Activated T-cell treated with anti-CD3 and anti-CD28 coated beads, Interleukin-2, amount 50 U/mL, for 72 hours (primary cell): Measurements from ENCODE around the gene MSANTD2. TPM values are rescaled to one million over a fixed set of nuclear protein-coding genes. Genes with fewer than 3 reads are reported as not detected.

Experiments
- ATAC-seq, 2 donors: fragments of 150-1000 bp; cut with Tn5 transposase; replicated peaks in 1 of 2; 2 replicates each; pipeline ENCODE4 v1.10.0; 2021; ENCODE audit warnings: moderate library complexity in 2 of 2, mild to moderate bottlenecking in 1 of 2
- DNase-seq, 2 donors: peaks; one replicate each; pipeline ENCODE4 v3.0.0; 2021 to 2022; ENCODE audit warnings: mixed read lengths in 1 of 2
- H3K27ac Mint-ChIP-seq: one replicate; pipeline ENCODE4 v1.8.0; 2022; ENCODE audit warnings: mild to moderate bottlenecking, moderate library complexity, mixed read lengths
- H3K27me3 Mint-ChIP-seq: one replicate; pipeline ENCODE4 v1.8.0; 2022; ENCODE audit warnings: low read depth, mixed read lengths
- H3K36me3 Mint-ChIP-seq, 2 donors: one replicate each; pipeline ENCODE4 v1.8.0; 2022; ENCODE audit warnings: mixed read lengths in 2 of 2, mild to moderate bottlenecking in 1 of 2; ENCODE audit not compliant: insufficient read depth in 2 of 2
- H3K4me1 Mint-ChIP-seq: one replicate; pipeline ENCODE4 v1.8.0; 2022; ENCODE audit warnings: low read depth, mixed read lengths
- H3K4me3 Mint-ChIP-seq, 2 donors: one replicate each; pipeline ENCODE4 v1.8.0; 2022; ENCODE audit warnings: mild to moderate bottlenecking in 2 of 2, mixed read lengths in 2 of 2, moderate library complexity in 2 of 2
- H3K9me3 Mint-ChIP-seq, 2 donors: one replicate each; pipeline ENCODE4 v1.8.0; 2022; ENCODE audit warnings: mixed read lengths in 2 of 2
- total RNA-seq, 2 donors: library from RNA; stranded (reverse); gene quantifications; one replicate each; pipeline ENCODE4 v1.2.3, GENCODE V29; 2022

The MSANTD2 gene
- total RNA-seq, 2 donors from 2014 or later: 11.1 to 12.5 TPM

GRCh38 chr11:124807660-124808270 lies 7.6 kb upstream of the MSANTD2 start:
- ATAC-seq (no peak), DNase-seq (no peak)
- Mint-ChIP-seq H3K36me3 (no peaks in the 10 kb centered on the region), H3K4me1 (no peaks in the 10 kb centered on the region), H3K27me3 (peaks cover 14% of the 10 kb centered on the region), H3K9me3 (no peaks in the 10 kb centered on the region), H3K27ac (no peak overlapping the region), H3K4me3 (no peak overlapping the region)

GRCh38 chr11:124807201-124807600 lies 7.0 kb upstream of the MSANTD2 start:
- DNase-seq (no peak), ATAC-seq (no peak)
- Mint-ChIP-seq H3K9me3 (no peaks in the 10 kb centered on the region), H3K4me1 (no peaks in the 10 kb centered on the region), H3K27ac (no peak overlapping the region), H3K27me3 (peaks cover 8% of the 10 kb centered on the region), H3K4me3 (no peak overlapping the region), H3K36me3 (no peaks in the 10 kb centered on the region)

- peaks cover 10% of the 10 kb centered on the region for H3K4me1 Mint-ChIP-seq
- no peak for DNase-seq
- H3K4me3 Mint-ChIP-seq: no peak overlapping the region
Observed at GRCh38 chr11:124804884-124805283, 4.7 kb upstream of the MSANTD2 start.

GRCh38 chr11:124801636-124802312 lies 1.6 kb upstream of the MSANTD2 start:
- H3K4me3 Mint-ChIP-seq: peak overlapping the region; percentile 55 to 82
- ATAC-seq (no peak), DNase-seq (no peak)
- no peak overlapping the region for H3K27ac Mint-ChIP-seq
- no peaks in the 10 kb centered on the region for H3K27me3 Mint-ChIP-seq
- peaks cover 0 to 2% of the 10 kb centered on the region in 2 donors for H3K36me3 Mint-ChIP-seq
- H3K9me3 Mint-ChIP-seq: no peaks in the 10 kb centered on the region
- peaks cover 32% of the 10 kb centered on the region for H3K4me1 Mint-ChIP-seq

More at GRCh38 chr11:124804884-124805283, 4.7 kb upstream of the MSANTD2 start:
- no peaks in the 10 kb centered on the region for H3K9me3 Mint-ChIP-seq
- H3K27ac Mint-ChIP-seq: no peak overlapping the region
- H3K36me3 Mint-ChIP-seq: no peaks in the 10 kb centered on the region
- ATAC-seq: no peak
- no peaks in the 10 kb centered on the region for H3K27me3 Mint-ChIP-seq

- peaks cover 37% of the 10 kb centered on the region for H3K4me1 Mint-ChIP-seq
- peaks cover 0 to 2% of the 10 kb centered on the region in 2 donors for H3K36me3 Mint-ChIP-seq
- DNase-seq: no peak
- H3K9me3 Mint-ChIP-seq: no peaks in the 10 kb centered on the region
- H3K27me3 Mint-ChIP-seq: no peaks in the 10 kb centered on the region
- peak overlapping the region; percentile 82 to 91 for H3K4me3 Mint-ChIP-seq
- ATAC-seq: peak in 1 of 2 donors; percentile 9
- peak overlapping the region; percentile 95 for H3K27ac Mint-ChIP-seq
Observed at GRCh38 chr11:124801014-124801413, 808 bp upstream of the MSANTD2 start.

- peaks cover 0 to 2% of the 10 kb centered on the region in 2 donors for H3K36me3 Mint-ChIP-seq
- H3K4me3 Mint-ChIP-seq: peak overlapping the region; percentile 94 to 97
- ATAC-seq: peak; percentile 57 to 63
- H3K4me1 Mint-ChIP-seq: peaks cover 37% of the 10 kb centered on the region
- peak overlapping the region; percentile 76 for H3K27ac Mint-ChIP-seq
- DNase-seq: peak; percentile 53 to 55
- H3K27me3 Mint-ChIP-seq: no peaks in the 10 kb centered on the region
- no peaks in the 10 kb centered on the region for H3K9me3 Mint-ChIP-seq
Observed at GRCh38 chr11:124799348-124800225, 619 bp downstream of the MSANTD2 start.

- DNase-seq: no peak
Observed at GRCh38 chr11:124798991-124799347, 1.2 kb downstream of the MSANTD2 start.

GRCh38 chr11:124796312-124796711 lies 3.9 kb downstream of the MSANTD2 start:
- H3K27ac Mint-ChIP-seq: no peak overlapping the region
- H3K9me3 Mint-ChIP-seq: no peaks in the 10 kb centered on the region
- no peaks in the 10 kb centered on the region for H3K27me3 Mint-ChIP-seq
- no peak overlapping the region for H3K4me3 Mint-ChIP-seq
- ATAC-seq: no peak
- no peak for DNase-seq
- peaks cover 60% of the 10 kb centered on the region for H3K4me1 Mint-ChIP-seq
- peaks cover 0 to 2% of the 10 kb centered on the region in 2 donors for H3K36me3 Mint-ChIP-seq

More at GRCh38 chr11:124798991-124799347, 1.2 kb downstream of the MSANTD2 start:
- Mint-ChIP-seq H3K9me3 (no peaks in the 10 kb centered on the region), H3K27ac (peak overlapping the region; percentile 76), H3K36me3 (peaks cover 0 to 2% of the 10 kb centered on the region in 2 donors), H3K27me3 (no peaks in the 10 kb centered on the region), H3K4me3 (peak overlapping the region; percentile 94 to 97), H3K4me1 (peaks cover 42% of the 10 kb centered on the region)
- peak; percentile 0 to 4 for ATAC-seq

GRCh38 chr11:124793466-124794278 lies 6.5 kb downstream of the MSANTD2 start:
- Mint-ChIP-seq H3K36me3 (no peaks in the 10 kb centered on the region), H3K4me3 (no peak overlapping the region)

GRCh38 chr11:124791626-124792341 lies 8.4 kb downstream of the MSANTD2 start:
- no peak for DNase-seq
- Mint-ChIP-seq H3K27ac (no peak overlapping the region), H3K4me3 (no peak overlapping the region), H3K27me3 (no peaks in the 10 kb centered on the region), H3K36me3 (no peaks in the 10 kb centered on the region), H3K4me1 (peaks cover 42% of the 10 kb centered on the region), H3K9me3 (no peaks in the 10 kb centered on the region)
- ATAC-seq: peak in 1 of 2 donors; percentile 66

More at GRCh38 chr11:124793466-124794278, 6.5 kb downstream of the MSANTD2 start:
- H3K27me3 Mint-ChIP-seq: no peaks in the 10 kb centered on the region
- peak in 1 of 2 donors; percentile 53 for ATAC-seq
- peaks cover 59% of the 10 kb centered on the region for H3K4me1 Mint-ChIP-seq
- H3K27ac Mint-ChIP-seq: no peak overlapping the region
- H3K9me3 Mint-ChIP-seq: no peaks in the 10 kb centered on the region
- peak; percentile 20 to 23 for DNase-seq

GRCh38 chr11:124788521-124788920 lies 11.7 kb downstream of the MSANTD2 start:
- peaks cover 31% of the 10 kb centered on the region for H3K4me1 Mint-ChIP-seq
- no peak overlapping the region for H3K4me3 Mint-ChIP-seq
- no peaks in the 10 kb centered on the region for H3K27me3 Mint-ChIP-seq
- no peaks in the 10 kb centered on the region for H3K36me3 Mint-ChIP-seq
- DNase-seq (no peak), ATAC-seq (no peak)
- H3K27ac Mint-ChIP-seq: no peak overlapping the region
- no peaks in the 10 kb centered on the region for H3K9me3 Mint-ChIP-seq

GRCh38 chr11:124784051-124784450 lies 16.2 kb downstream of the MSANTD2 start:
- no peak overlapping the region for H3K4me3 Mint-ChIP-seq
- H3K27ac Mint-ChIP-seq: no peak overlapping the region
- no peaks in the 10 kb centered on the region for H3K4me1 Mint-ChIP-seq
- ATAC-seq (no peak), DNase-seq (no peak)
- H3K27me3 Mint-ChIP-seq: no peaks in the 10 kb centered on the region
- H3K9me3 Mint-ChIP-seq: no peaks in the 10 kb centered on the region
- no peaks in the 10 kb centered on the region for H3K36me3 Mint-ChIP-seq
